ENCODE results near the gene SLC17A1. TPM values are rescaled to one million over a fixed set of nuclear protein-coding genes. Genes with fewer than 3 reads are reported as not detected.

SLC17A1 gene, protein sequence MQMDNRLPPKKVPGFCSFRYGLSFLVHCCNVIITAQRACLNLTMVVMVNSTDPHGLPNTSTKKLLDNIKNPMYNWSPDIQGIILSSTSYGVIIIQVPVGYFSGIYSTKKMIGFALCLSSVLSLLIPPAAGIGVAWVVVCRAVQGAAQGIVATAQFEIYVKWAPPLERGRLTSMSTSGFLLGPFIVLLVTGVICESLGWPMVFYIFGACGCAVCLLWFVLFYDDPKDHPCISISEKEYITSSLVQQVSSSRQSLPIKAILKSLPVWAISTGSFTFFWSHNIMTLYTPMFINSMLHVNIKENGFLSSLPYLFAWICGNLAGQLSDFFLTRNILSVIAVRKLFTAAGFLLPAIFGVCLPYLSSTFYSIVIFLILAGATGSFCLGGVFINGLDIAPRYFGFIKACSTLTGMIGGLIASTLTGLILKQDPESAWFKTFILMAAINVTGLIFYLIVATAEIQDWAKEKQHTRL
- total RNA-seq (2014; rRNA removed; shearing (Covaris generic)): not detected in 2 replicates

GRCh38 chr6:25831532-25832306 lies at the start of gene SLC17A1:
Gene SLC17A1 (minus strand): TSS chr6:25832052. CDS start chr6:25830557, 1,495 bp downstream.
- no peak for DNase-seq (ENCODE audit: low read depth)

DNA sequence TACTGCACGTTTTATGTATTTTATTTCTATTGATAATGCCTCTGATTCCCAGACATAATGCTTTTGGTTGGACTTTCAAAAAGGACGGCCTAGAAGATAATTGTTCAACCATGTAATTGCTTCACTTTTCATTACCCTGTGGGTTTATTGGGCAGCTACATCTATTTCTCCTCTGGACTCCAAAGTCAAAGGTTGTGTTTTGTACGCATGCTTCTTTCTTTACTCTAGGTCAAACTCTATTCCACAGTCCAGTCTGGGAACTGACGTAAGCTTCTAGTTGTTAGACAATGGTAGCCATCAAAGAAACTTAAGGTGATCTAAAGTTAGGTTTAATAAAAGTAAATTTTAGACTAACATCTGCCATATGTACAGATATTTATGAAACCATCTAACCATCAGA lies 48.7 kb upstream of the SLC17A1 start:
- no peak for DNase-seq (ENCODE audit: low read depth)

DNA sequence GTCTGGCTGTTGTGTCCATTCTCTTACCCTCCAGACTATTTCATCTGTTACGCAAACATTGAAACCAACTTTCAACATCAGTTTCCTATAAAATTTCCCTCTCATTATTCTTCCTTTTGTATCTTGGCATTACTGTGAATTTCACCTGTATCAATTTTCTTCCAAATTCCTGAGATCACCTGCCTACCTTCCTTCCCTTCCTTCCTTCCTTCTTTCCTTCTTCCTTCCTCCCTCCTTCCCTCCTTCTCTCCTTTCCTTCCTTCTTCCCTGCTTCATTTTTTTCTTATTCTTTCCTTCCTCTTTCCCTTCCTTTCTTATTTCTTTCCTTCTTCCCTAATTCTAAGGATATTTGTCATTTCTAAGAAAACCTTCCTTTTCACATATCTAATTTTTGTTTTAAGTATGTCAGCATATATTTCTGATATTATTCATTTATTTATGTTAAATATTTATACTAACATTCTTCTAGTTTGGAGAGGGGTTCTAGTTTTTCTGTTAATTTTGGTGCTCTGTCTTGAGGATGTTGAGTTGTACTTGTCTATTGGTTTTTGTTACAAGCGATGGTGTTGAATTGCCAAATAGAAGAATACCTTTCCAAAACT lies 47.0 kb upstream of the SLC17A1 start:
- no peak for DNase-seq (ENCODE audit: low read depth)

GRCh38 chr6:25875926-25876602 lies 44.2 kb upstream of the SLC17A1 start:
- no peak for DNase-seq (ENCODE audit: low read depth)

DNA sequence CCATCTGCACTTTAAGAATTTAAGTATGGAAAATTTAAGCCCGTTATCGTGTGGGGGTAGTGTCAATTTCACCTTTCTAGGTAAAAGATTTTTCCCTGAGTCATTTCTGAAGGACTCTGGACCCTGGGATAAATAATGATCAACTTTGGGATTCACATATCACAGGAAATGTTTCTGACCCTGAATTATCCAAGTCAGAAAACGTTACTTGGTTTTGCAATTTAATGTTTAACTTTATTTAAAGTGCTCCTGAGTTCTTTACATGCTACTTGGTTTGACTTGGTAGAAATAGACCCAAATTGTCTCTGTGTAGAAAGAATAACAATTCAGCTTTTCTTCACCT lies 43.7 kb upstream of the SLC17A1 start:
- no peak for DNase-seq (ENCODE audit: low read depth)

GRCh38 chr6:25874822-25875562 lies 43.1 kb upstream of the SLC17A1 start:
- no peak for DNase-seq (ENCODE audit: low read depth)

GRCh38 chr6:25874118-25874517 lies 42.3 kb upstream of the SLC17A1 start, which contains the start of gene SLC17A3:
Gene SLC17A3 (minus strand): TSS chr6:25874243. CDS start chr6:25868387, 5,856 bp downstream.
- no peak for DNase-seq (ENCODE audit: low read depth)

GRCh38 chr6:25872814-25873213 lies 41.0 kb upstream of the SLC17A1 start:
- DNase-seq (ENCODE audit: low read depth): no peak

DNA sequence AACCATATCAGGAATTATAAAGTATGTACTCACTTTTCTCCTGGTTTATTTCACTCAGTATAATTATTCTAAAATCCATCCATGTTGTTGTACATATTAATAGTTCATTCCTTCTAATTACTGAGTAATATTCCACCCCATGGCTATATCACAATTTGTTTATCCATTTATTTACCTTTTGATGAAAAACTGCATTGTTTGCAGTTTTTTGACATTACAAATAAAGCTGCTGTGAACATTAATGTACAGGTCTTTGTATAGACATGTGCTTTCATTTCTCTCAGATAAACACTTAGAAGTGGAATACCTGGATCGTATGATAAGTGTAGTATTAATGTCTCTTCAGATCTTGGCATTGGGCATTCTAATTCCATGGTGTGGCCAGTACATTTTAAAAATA lies 38.0 kb upstream of the SLC17A1 start:
- no peak for DNase-seq (ENCODE audit: low read depth)

- no peak for DNase-seq (ENCODE audit: low read depth)
These were observed 36.8 kb upstream of the SLC17A1 start for GRCh38 chr6:25868436-25869183.

DNA sequence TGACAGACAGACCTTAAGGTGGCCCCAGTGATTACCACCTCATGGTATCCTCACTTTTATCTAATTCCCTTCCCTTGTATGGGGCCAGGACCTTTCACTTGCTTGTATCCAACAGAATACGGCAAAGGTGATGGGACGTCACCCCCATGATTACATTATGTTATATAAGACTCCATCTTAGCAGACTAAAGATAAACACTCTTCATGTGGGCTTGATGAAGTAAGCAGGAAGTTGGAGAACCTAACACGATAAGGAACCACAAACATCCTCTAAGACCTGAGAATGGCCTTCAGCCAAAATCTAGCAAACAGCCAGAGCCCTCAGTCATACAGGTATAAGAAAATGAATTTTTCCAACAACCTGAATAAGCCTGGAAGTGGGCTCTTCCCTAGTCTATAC lies 34.2 kb upstream of the SLC17A1 start:
- DNase-seq (ENCODE audit: low read depth): no peak

GRCh38 chr6:25863360-25863759 lies 31.5 kb upstream of the SLC17A1 start:
- no peak for DNase-seq (ENCODE audit: low read depth)

- no peak for DNase-seq (ENCODE audit: low read depth)
These were observed 30.3 kb upstream of the SLC17A1 start for GRCh38 chr6:25862199-25862598.

DNA sequence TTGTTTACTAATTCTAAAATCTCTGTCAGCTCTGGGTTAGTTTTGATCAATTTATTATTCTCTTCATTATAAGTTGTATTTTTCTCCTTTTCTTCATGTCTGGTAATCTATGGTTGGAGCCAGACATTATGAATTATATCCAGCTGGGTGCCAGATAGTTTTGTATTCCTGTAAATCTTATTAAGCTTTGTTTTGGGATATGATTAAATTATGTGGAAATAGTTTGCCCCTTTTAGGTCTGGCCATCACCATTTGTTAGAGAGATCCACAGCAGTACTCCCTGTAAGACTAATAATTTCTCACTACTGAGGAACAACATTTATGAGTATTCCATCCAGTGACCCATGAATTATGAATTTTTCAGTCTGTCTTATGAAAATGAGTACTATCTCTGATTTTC lies 20.9 kb upstream of the SLC17A1 start:
- DNase-seq (ENCODE audit: low read depth): no peak

DNA sequence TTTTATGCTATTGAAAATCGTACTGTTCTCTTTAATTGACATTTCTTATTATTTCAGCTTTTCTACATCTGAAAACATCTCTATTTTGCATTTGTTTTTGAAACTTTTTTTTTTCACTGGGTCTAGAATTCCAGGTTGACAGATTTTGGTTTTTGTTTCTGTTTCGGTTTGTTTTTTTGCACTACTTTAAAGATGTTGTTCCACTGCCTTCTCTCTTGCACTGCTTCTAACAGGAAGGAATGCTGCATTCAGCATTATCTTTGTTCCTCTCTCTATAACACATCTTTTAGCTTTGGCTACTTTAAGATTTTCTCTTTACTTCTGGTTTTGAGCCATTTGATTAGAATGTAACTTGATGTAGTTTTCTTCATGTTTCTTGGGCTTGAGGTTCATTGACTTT lies 20.1 kb upstream of the SLC17A1 start:
- peak; percentile 4 for DNase-seq (ENCODE audit: low read depth)

- DNase-seq (ENCODE audit: low read depth): no peak
These were observed 12.7 kb upstream of the SLC17A1 start for GRCh38 chr6:25844518-25844917.

GRCh38 chr6:25842526-25842925 lies 10.7 kb upstream of the SLC17A1 start:
- no peak for DNase-seq (ENCODE audit: low read depth)

- no peak for DNase-seq (ENCODE audit: low read depth)
These were observed 3.8 kb upstream of the SLC17A1 start for GRCh38 chr6:25835442-25836283.

- DNase-seq (ENCODE audit: low read depth): no peak
These were observed 3.1 kb upstream of the SLC17A1 start for GRCh38 chr6:25834950-25835349.

GRCh38 chr6:25833136-25833535 lies 1.3 kb upstream of the SLC17A1 start:
- DNase-seq (ENCODE audit: low read depth): no peak
